ENCODE results near the gene SAA2. TPM values are rescaled to one million over a fixed set of nuclear protein-coding genes. Genes with fewer than 3 reads are reported as not detected.
"Not testable (repeated sequence)": the region's sequence is repeated elsewhere in the genome, so short reads cannot be mapped to it uniquely, and the experiment has no call there.

SAA2 gene
- total RNA-seq, 3 donors from 2014 or later = 1.3 to 2.0 (median 1.7) TPM

DNA sequence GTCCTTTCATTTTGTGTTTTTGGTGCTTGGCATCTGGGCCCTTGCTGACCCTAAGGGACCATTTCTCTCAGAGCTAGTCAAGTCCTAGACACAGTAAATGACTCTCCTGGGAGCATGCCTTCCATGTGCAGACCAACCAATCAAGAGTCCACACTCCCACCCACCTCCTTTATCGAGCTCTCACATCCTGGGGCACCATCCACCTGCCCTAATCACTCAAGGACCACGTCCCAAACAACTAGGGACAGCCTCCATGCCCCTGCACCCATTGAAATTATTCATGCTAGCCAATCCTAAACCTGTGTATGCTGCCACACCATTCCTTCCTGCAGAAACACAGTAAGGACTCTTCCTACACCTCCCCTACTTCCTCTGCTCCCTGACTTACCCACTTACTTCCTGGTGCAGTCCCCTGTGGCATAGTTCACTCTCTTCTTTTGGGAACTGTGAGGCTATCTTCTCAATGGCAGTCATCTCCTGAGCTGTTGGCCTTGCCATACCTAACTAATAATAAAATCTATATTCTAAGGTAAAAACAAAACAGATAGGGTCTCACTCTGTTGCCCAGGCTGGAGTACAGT lies 6.4 kb upstream of the SAA2 start:
- Histone ChIP-seq H3K4me1 (ENCODE audit: low read depth) (no peaks in the 10 kb centered on the region), H3K4me3 (no peak overlapping the region), H3K9me3 (no peaks in the 10 kb centered on the region), H3K36me3 (ENCODE audit: low read depth) (no peaks in the 10 kb centered on the region)
- intact Hi-C loops (cut with DNase I, micrococcal nuclease) = no loop called here
- DNase-seq (no peak), ATAC-seq (no peak)
- TF ChIP-seq CTCF (IDR thresholded peaks at IDR 0.05) = no peak

- DNase-seq = no peak
- ATAC-seq = no peak
- no peaks in the 10 kb centered on the region for H3K36me3 ChIP-seq (ENCODE audit: low read depth)
- H3K4me3 ChIP-seq = no peak overlapping the region
- H3K9me3 ChIP-seq = no peaks in the 10 kb centered on the region
- no peak for TF ChIP-seq CTCF (IDR thresholded peaks at IDR 0.05)
- intact Hi-C loops (cut with DNase I, micrococcal nuclease) = no loop called here
- no peaks in the 10 kb centered on the region for H3K4me1 ChIP-seq (ENCODE audit: low read depth)
These were observed 5.4 kb upstream of the SAA2 start for GRCh38 chr11:18253778-18254338.

- DNase-seq = no peak
- peak; percentile 82 for ATAC-seq
- intact Hi-C loops (cut with DNase I, micrococcal nuclease) = no loop called here
These were observed 4.8 kb upstream of the SAA2 start for GRCh38 chr11:18253233-18253632.

GRCh38 chr11:18247191-18247581 lies 1.3 kb downstream of the SAA2 start:
- H3K4me3 ChIP-seq; H3K9me3 ChIP-seq; intact Hi-C loops (cut with DNase I, micrococcal nuclease); DNase-seq; H3K36me3 ChIP-seq (ENCODE audit: low read depth); H3K4me1 ChIP-seq (ENCODE audit: low read depth): not testable (repeated sequence)
- peak; percentile 57 for ATAC-seq

More at GRCh38 chr11:18253233-18253632, 4.8 kb upstream of the SAA2 start:
- Histone ChIP-seq H3K9me3 (no peaks in the 10 kb centered on the region), H3K36me3 (ENCODE audit: low read depth) (no peaks in the 10 kb centered on the region), H3K4me1 (ENCODE audit: low read depth) (no peaks in the 10 kb centered on the region), H3K4me3 (no peak overlapping the region)
- TF ChIP-seq CTCF (IDR thresholded peaks at IDR 0.05) = no peak

GRCh38 chr11:18246379-18247190 lies 1.9 kb downstream of the SAA2 start:
- H3K36me3 ChIP-seq (ENCODE audit: low read depth); intact Hi-C loops (cut with DNase I, micrococcal nuclease); H3K4me1 ChIP-seq (ENCODE audit: low read depth); H3K9me3 ChIP-seq; H3K4me3 ChIP-seq: not testable (repeated sequence)
- ATAC-seq (peak; percentile 91), DNase-seq (peak in 2 of 3 donors; percentile 17 to 27)

DNA sequence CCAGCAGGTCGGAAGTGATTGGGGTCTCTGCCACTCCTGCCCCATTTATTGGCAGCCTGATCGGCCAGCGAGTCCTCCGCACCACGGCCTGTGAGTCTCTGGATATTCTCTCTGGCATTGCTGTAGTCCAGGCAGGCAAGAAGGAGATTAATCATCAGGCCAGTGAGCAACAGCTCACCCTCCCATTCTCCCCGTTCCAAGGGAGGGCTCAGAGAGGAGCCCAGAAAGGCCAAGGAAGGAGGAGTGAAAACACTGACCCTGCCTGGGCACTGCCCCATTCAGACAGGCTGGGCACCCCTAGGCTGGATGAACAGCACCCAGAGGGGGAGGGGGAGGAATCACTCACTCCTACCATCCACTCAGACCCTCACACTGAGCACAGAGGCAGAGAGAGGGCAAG lies 3.1 kb downstream of the SAA2 start:
- no peak overlapping the region for H3K4me3 ChIP-seq
- intact Hi-C loops (cut with DNase I, micrococcal nuclease) = no loop called here
- TF ChIP-seq CTCF (IDR thresholded peaks at IDR 0.05) = no peak
- no peaks in the 10 kb centered on the region for H3K4me1 ChIP-seq (ENCODE audit: low read depth)
- no peak for DNase-seq
- ATAC-seq = no peak
- H3K9me3 ChIP-seq = no peaks in the 10 kb centered on the region
- H3K36me3 ChIP-seq (ENCODE audit: low read depth) = no peaks in the 10 kb centered on the region

All from mucosa of descending colon (tissue), 3 donors.